HG03460 (cell line): ENCODE data around the gene MAB21L1.

Source experiments
- ATAC-seq: cut with Tn5 transposase; IDR thresholded peaks from one replicate; pipeline ENCODE4 v1.9.1; 2021; ENCODE audit not compliant: unreplicated experiment

Gene MAB21L1

DNA sequence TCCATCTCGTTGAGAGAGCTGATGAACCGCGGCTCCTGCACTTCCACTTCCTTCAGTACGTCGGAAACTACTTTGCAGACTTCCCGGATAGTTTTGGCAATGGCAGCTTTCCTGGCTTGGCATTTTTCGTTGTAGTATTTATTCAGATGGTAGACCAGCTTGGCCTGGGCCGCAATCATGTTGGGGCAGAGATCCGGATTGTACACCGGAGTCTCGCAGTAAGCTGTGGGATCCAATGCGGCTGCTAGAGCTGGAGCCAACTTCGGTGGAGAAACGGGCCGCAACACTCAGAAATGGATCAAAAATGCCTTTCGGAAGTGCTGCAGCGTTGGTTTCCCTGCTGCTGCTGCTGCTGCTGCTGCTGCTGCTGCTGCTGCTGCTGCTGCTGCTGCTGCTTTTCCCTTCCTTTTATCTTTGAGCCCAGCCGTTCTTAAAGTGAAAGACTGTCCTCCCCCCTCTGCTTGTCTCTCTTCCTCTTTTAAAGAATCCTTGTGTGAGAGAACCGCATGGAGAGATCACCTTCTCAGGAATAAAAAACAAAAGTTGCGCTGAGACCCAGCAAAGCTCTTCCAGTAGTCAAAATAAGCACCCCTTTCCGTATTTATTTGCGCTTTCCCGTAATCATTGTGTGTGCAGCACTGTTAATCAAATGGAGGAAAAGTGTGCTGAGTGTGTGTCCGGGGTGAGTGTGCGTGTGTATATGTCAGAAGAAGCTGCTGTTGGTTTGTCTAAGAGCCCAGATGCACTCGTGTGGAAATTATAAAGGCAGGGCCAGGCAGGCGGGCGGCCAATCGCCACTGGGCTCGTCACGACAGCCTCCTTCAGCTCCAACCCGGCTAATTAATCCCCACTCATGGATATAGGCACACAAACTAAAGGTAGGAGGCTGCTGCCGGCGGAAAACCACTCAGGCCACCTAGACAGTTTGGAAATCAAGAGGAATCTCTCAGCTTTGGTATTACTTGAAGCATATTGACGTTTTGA is at the start of gene MAB21L1:
Gene MAB21L1, minus strand, starts transcription at position 730 of the 984 bp plus-strand sequence. Its CDS starts 551 bp downstream, at position 179.
- no peak for ATAC-seq

DNA sequence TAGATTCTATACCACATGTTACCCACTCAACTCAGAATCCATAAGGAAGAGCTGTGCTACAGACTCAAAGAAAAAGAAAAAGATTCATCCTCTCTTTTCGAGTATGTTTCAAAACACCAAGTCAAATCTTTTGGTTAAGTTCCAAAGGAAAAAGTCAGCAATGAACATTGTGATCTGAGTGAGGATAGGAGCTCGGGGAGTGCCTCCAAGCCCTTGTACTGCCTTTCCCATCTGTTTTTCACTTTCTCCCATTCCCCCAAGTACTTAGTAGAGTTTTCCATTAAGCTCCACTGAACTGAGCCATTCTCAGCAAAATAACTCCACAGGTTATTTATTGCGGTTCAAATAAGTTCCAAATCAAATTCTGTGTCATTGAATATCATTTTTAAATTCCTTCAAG is 47.7 kb upstream of the MAB21L1 start:
- no peak for ATAC-seq

GRCh38 chr13:35518337-35518946 is 42.0 kb upstream of the MAB21L1 start:
- no peak for ATAC-seq

- no peak for ATAC-seq
Measured at GRCh38 chr13:35514801-35515502, 38.5 kb upstream of the MAB21L1 start.

DNA sequence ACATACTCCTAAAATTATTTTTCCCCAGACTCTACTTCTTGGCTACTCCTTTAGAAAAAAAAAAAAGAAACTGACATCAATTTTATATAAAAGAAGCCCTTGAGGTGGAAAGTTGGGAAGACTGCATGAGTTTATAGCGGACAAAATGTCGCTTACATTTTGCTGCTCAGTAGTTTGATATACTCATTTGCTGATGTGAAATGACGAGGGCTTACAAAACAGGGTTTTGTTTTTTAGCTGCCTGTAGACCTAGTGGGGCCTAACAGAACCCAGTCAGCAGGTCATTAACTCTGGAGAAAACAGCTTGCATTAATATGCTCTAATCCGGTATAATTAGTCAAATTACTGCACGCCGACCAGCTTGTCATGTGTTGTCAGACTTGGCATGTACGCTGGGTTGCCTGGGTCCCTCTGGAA is 37.6 kb upstream of the MAB21L1 start:
- ATAC-seq: no peak

DNA sequence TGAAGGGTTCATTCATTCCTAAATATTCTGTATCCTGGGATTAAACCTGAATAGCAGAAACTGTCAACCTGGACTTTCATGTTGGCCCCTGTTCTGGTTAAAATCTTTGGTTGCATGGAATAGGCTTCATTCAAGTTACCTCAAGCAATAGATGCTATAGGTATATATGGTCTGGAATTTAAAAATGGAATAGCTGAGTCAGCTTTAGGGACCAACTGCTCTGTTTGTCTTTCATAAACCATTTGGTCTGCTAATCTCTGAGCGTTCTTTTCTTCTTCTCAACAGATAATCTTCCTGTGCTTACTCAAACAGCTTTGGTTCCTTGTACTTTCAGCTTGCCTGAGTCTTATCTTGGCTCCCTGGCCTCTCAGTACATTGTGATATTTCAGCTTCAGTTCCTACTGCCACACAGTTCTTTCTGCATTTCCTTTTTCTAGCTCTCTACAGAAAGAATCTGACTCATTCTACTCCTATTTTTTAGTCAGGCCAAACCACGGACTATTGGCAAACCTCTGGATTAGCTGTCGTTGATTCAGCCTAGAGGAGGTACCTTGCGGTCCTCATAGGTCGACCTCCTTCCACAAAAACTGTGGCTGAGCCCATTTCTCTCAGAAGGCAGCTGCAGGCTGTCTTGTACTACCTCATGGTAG is 35.9 kb upstream of the MAB21L1 start:
- ATAC-seq: no peak

DNA sequence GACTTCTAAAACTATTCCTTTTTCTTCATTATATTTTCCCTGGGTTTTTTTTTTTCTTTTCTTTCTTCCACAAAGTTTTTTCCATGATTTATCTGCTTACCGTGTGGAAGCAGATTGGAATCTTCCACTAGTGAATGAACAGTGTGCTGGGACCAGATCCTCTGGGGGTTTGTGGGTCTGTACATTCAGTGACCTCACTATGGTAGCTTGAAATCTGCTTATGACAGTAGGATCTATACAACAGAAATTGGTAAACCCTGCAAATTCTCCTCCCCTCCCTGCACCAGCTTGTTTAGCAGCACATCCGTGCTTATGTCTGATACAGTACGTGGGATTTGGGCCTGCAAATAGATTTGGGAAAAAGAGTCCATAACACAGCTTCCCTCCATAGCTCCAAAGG is 26.0 kb upstream of the MAB21L1 start:
- no peak for ATAC-seq

GRCh38 chr13:35501661-35502235 is 25.3 kb upstream of the MAB21L1 start:
- ATAC-seq: no peak

DNA sequence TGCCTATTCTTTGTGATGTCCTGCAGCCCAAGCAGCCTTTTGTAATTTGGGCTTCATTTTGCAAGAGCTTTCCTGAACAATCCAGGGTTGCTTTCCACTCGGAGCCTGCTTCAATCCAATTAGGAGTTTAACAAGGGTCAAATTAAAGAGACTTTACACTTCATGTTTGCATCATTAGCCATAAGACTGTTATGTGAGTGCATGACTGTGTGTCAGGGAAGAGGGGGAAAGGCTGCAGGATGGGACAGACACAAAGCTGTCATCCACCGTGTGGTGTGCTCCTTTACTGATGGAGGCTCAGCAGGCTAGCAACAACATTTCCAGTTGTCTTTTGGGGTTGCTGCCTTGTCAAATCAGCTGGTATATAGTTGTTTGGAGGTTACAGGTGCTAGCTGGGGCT is 23.7 kb upstream of the MAB21L1 start:
- no peak for ATAC-seq

- no peak for ATAC-seq
Measured at GRCh38 chr13:35499676-35500075, 23.2 kb upstream of the MAB21L1 start.

DNA sequence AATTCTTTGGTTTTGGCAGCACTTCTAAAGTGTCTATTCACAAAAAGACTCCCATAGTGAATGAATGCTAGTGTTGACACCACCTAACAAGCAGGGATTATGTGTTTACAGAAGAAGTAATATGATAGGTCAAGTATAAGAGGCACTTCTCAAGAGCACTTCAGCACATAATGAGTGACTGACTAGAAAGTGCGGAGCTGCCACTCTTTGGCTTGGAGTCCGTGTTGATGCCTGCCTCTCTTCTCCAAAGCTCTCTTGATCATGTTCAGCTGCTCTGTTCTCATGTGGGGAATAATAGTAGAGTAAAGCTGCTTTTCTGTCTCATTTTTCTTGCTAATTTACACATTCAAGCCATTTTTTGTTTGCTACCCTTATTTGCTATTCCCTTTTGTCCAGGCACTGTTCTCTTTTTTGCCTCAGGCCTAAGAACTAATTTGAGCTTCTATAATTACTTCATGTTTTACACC is 22.7 kb upstream of the MAB21L1 start:
- ATAC-seq: no peak

GRCh38 chr13:35498231-35498630 is 21.7 kb upstream of the MAB21L1 start:
- ATAC-seq: no peak

- ATAC-seq: no peak
Measured at GRCh38 chr13:35496761-35497386, 20.4 kb upstream of the MAB21L1 start.

DNA sequence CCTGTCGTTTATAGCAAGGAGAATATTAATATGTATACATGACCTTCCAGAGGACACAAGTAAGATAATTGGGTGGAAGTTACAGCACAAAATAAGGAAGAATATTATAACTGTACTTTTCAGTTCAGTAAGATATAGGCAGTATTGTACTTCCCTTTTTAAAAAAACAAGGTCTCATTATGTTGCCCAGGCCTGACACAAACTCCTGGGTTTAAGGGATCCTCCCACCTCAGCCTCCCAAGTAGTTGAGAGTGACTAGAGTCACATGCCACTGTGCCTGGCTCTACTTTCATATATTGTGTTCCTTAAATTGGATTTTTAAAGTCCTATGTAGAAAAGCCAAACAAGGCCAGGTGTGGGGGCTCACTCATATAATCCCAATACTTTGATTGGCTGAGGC is 19.5 kb upstream of the MAB21L1 start:
- ATAC-seq: no peak

- no peak for ATAC-seq
Measured at GRCh38 chr13:35489050-35489449, 12.6 kb upstream of the MAB21L1 start.

- no peak for ATAC-seq
Measured at GRCh38 chr13:35485424-35485823, 8.9 kb upstream of the MAB21L1 start.

DNA sequence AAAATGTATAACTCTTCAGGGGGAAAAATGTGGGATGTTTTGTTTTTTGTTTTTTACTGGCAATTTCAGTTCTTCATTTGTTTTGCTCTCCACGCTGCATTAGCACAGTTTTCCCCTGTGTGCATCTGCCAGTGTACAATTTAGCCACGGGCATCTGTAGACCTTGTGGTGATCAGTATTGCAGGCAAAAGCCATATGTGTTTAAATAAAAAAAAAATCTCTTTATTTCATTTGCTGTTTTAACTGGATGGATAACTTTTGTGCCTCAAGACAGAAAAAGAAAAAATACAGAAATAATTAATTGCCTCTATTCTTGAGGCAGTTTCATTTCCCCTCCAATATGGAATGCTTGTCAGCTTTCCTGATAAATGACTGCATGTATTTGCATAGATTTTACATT is 7.9 kb upstream of the MAB21L1 start:
- ATAC-seq: no peak

DNA sequence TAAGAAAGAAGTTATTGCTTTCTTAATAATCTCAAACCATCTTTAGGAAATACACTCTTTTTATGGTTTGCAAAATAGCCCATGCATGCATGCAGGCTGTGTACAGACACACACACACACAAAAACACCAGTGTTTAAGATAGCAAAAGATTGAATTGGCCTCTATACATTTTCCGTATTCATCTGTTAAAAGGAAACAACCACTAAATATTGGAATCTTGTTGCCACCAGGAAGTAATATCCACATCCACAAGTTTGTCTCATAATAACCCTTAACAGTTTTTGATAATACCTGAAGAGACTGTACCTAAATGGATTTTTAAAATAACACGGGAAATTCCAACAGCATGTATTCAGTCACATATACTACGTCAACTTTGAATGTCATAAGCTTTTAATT is 7.3 kb upstream of the MAB21L1 start:
- no peak for ATAC-seq

DNA sequence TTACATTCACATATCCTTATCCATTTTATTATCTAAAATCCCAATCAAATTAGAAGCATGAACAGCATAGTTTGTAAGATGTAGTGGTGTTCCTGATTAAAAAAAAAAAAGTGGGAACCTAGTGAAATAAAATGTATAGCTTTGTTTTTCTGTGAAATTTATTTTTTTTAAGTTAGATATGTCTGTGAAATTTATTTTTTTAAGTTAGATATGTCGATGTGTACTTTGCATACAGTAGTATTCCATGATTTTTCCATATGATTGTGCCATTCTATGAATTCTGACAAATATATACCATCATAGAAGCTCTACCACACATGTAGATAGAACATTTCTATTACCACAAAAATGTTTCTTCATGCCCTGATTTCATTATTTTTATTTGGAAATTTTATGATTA is 6.0 kb upstream of the MAB21L1 start:
- ATAC-seq: no peak

DNA sequence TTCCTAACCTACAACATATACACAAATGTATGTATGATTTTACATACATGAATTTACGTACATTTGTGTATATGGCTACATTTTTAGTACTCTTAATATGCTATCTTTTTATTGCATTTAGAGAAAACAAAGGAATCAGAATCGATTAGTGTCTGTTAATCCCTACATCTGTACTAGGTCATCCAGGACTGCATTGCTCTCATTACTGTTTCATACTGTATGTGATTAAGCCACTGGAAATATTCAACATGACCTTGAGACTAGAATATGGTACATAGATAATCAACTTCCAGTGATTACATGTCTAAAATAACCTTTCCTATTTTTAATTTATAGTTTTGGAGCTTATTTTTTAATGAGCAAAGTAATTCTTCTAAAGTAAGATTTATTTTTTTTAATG is 5.3 kb upstream of the MAB21L1 start:
- no peak for ATAC-seq
